K562 (cell line): ENCODE data around the gene MRPS18B. TPM values are rescaled to one million over a fixed set of nuclear protein-coding genes. Genes with fewer than 3 reads are reported as not detected.

Experiments
- BCL6 ChIP-seq: fragments of 250-450 bp; sonication (Bioruptor Pico); IDR thresholded peaks from 2 replicates; pipeline ENCODE4 v1.4.0; 2020
- BHLHE40 ChIP-seq: IDR thresholded peaks from 2 replicates; pipeline ENCODE4 v1.6.1; 2011; ENCODE audit warnings: low read length, improper control_type of control experiment
- CEBPB ChIP-seq: fragments of 450-650 bp; IDR thresholded peaks from 2 replicates; pipeline ENCODE4 v1.6.1; 2016; ENCODE audit warnings: missing genetic modification characterization, missing compliant biosample characterization
- CGGBP1 ChIP-seq: fragments of 250-450 bp; sonication (Bioruptor Pico); IDR thresholded peaks from 2 replicates; pipeline ENCODE4 v1.9.0; 2021; ENCODE audit warnings: mild to moderate bottlenecking
- CREM ChIP-seq: IDR thresholded peaks from 2 replicates; pipeline ENCODE4 v1.6.1; 2014; ENCODE audit warnings: antibody characterized with exemption, low read depth
- CXXC5 ChIP-seq: fragments of 250-450 bp; sonication (Bioruptor Pico); IDR thresholded peaks from 2 replicates; pipeline ENCODE4 v1.8.0; 2022; ENCODE audit warnings: inconsistent platforms, mild to moderate bottlenecking, moderate library complexity
- ELF2 ChIP-seq: fragments of 250-450 bp; sonication (Bioruptor Pico); IDR thresholded peaks from 2 replicates; pipeline ENCODE4 v1.5.0; 2021; ENCODE audit warnings: mild to moderate bottlenecking
- FOXJ2 ChIP-seq: fragments of 200-800 bp; sonication (Bioruptor generic); IDR thresholded peaks from 2 replicates; pipeline ENCODE4 v1.6.1; 2016; ENCODE audit warnings: missing genetic modification characterization, missing compliant biosample characterization
- GATAD2B ChIP-seq: fragments of 450-650 bp; IDR thresholded peaks from 2 replicates; pipeline ENCODE4 v1.6.1; 2017; ENCODE audit warnings: mild to moderate bottlenecking, borderline replicate concordance
- GTF2A2 ChIP-seq: IDR thresholded peaks from 2 replicates; pipeline ENCODE4 v1.6.1; 2016; ENCODE audit warnings: mild to moderate bottlenecking, missing genetic modification characterization, missing compliant biosample characterization
- MCM3 ChIP-seq: fragments of 450-650 bp; IDR thresholded peaks from 2 replicates; pipeline ENCODE4 v1.6.1; 2016
- MED1 ChIP-seq: sonication (generic); formaldehyde crosslinking; IDR thresholded peaks from 2 replicates; pipeline ENCODE4 v1.8.1; 2023; ENCODE audit warnings: missing genetic modification reagents, borderline replicate concordance
- MXD1 ChIP-seq: fragments of 250-450 bp; sonication (Bioruptor Pico); IDR thresholded peaks from 2 replicates; pipeline ENCODE4 v1.8.0; 2021; ENCODE audit warnings: borderline replicate concordance, mild to moderate bottlenecking, moderate library complexity; ENCODE audit not compliant: poor library complexity, severe bottlenecking
- SIX5 ChIP-seq, 2 experiments: IDR thresholded peaks; 2 replicates each; pipeline ENCODE4 v1.6.1; 2011; ENCODE audit warnings: low read length in 2 of 2, borderline replicate concordance in 1 of 2, low read depth in 1 of 2, mild to moderate bottlenecking in 1 of 2, moderate library complexity in 1 of 2; ENCODE audit not compliant: insufficient read depth in 1 of 2
- SP2 ChIP-seq: IDR thresholded peaks from 2 replicates; pipeline ENCODE4 v1.6.1; 2011; ENCODE audit warnings: mild to moderate bottlenecking, low read depth, low read length, moderate library complexity; ENCODE audit not compliant: poor library complexity, severe bottlenecking; ENCODE audit errors: extremely low read depth
- SRSF7 ChIP-seq: fragments of 200-400 bp; formaldehyde crosslinking; optimal IDR thresholded peaks from 2 replicates; pipeline ENCODE3; 2017; ENCODE audit warnings: mild to moderate bottlenecking, low read depth, low read length
- TAF15 ChIP-seq: fragments of 200-400 bp; formaldehyde crosslinking; IDR thresholded peaks from 2 replicates; pipeline ENCODE4 v1.6.1; 2017; ENCODE audit warnings: mild to moderate bottlenecking, low read depth, low read length, moderate library complexity
- ZFP30 ChIP-seq: fragments of 250-450 bp; sonication (Bioruptor Pico); IDR thresholded peaks from 2 replicates; pipeline ENCODE4 v1.8.0; 2022; ENCODE audit warnings: moderate library complexity, mild to moderate bottlenecking, inconsistent platforms, borderline replicate concordance
- ZFPM2 ChIP-seq: fragments of 250-450 bp; sonication (Bioruptor Pico); IDR thresholded peaks from 2 replicates; pipeline ENCODE4 v1.5.1; 2022; ENCODE audit warnings: mild to moderate bottlenecking
- ZNF444 ChIP-seq: fragments of 250-450 bp; sonication (Bioruptor Pico); IDR thresholded peaks from 2 replicates; pipeline ENCODE4 v1.4.0; 2020; ENCODE audit warnings: mild to moderate bottlenecking, moderate library complexity
- ZNF589 ChIP-seq: fragments of 200-800 bp; sonication (Bioruptor generic); IDR thresholded peaks from 2 replicates; pipeline ENCODE4 v1.6.1; 2016; ENCODE audit warnings: low read depth, missing genetic modification characterization, missing compliant biosample characterization
- polyA plus RNA-seq, 8 experiments: library from polyadenylated mRNA; depleted of rRNA in 4 of 8; stranded (reverse) in 5 of 8; unstranded in 3 of 8; fragments of >200 nt; fragmentation: Nextera tagmentation in 2 of 8; fragmentation: Illumina TruSeq in 1 of 8; extraction: Ambion mirVana in 2 of 8; extraction: Trizol in 1 of 8; gene quantifications; 2 replicates each; pipeline versions ENCODE4 v1.2.1 to v1.2.3, GENCODE V29; 2011 to 2014; ENCODE audit warnings: inconsistent platforms in 1 of 8, missing spikeins in 1 of 8
- total RNA-seq, 7 experiments: library from RNA; depleted of rRNA in 6 of 7; stranded (reverse); fragments of >200 nt in 6 of 7; fragmentation: Illumina TruSeq in 2 of 7; extraction: Trizol in 2 of 7; gene quantifications; 2 replicates each; pipeline versions ENCODE4 v1.2.1 to v1.2.3, GENCODE V29; 2011 to 2021; ENCODE audit warnings: low replicate concordance in 1 of 7
- TF ChIP-seq, protein P1 (sequence below), 3 experiments: fragments of 200-800 bp in 1 of 3; fragments of 250-450 bp in 1 of 3; fragments of 450-650 bp in 1 of 3; sonication (Bioruptor Pico) in 1 of 3; sonication (Bioruptor generic) in 1 of 3; formaldehyde crosslinking in 1 of 3; IDR thresholded peaks; 2 replicates each; pipeline versions ENCODE4 v1.6.1 to v1.8.0; 2016 to 2022; ENCODE audit warnings: mild to moderate bottlenecking in 2 of 3, missing genetic modification characterization in 2 of 3, missing compliant biosample characterization in 1 of 3, moderate library complexity in 1 of 3
- TF ChIP-seq, protein P2 (sequence below): conservative IDR thresholded peaks from 2 replicates; pipeline ENCODE4 v1.6.1; 2011; ENCODE audit warnings: low read depth, mild to moderate bottlenecking, low read length; ENCODE audit not compliant: control insufficient read depth

The MRPS18B gene
- total and polyA plus RNA-seq, 9 of the 15 experiments (the other 6 are each of a cell fraction or from before 2014, with no cell fraction given): 132 to 383 (median 178) TPM

DNA sequence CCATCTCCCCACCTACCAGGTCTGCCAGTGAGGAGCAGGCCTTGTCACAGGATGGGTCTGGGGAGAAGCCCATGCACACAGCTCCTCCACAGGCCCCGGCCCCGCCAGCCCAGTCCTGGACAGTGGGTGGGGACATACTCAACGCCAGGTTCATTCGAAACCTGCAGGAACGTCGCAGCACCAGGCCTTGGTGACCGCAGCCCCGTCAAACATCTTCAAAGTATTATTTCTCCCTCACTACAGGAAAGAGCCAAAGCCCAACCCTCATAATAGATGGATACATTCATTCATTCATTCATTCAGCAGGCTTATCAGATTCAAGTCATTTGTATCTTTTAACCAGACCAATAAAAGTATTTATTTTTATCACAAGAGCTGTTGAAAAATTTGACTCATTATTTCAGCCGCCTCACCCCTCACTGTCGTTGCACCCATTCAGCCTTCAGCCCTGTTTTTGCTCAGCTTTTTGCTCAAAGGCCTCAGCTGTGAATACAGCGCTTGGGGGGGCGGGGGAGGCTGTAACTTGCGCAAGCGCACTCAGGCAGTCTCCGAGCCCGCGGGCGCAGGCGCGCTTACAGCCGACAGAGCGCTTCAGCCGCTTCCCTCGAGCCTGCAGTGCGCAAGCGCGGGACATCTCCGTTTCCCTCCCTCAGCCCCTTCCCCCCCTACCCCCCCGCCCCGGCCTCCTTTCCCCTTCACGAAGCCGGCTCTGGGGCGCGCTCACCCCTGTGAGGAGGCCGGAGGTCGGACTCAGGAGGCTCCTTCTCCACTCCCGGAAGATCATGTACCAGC is 29.0 kb downstream of the MRPS18B start, which contains the start of gene C6orf136 (continued):
- TF ChIP-seq TAF15 (no peak), BCL6 (CRISPR knock-in tag) (no peak), MXD1 (peak; percentile 16), ZNF589 (CRISPR knock-in tag) (no peak), SP2 (no peak), SIX5 (IDR thresholded peaks at IDR 0.05; ENCODE audit: borderline replicate concordance in 1 of 2, insufficient read depth in 1 of 2, low read depth in 1 of 2, low read length in 2 of 2) (no peak), GATAD2B (no peak), ZFPM2 (no peak), GTF2A2 (tag) (no peak), CGGBP1 (CRISPR knock-in tag) (no peak), CXXC5 (0 out of 2 replicates have a peak, but pooled peaks have one; percentile 2), CEBPB (tag) (peak; percentile 85), FOXJ2 (tag) (no peak), ELF2 (CRISPR knock-in tag) (no peak), MED1 (CRISPR knock-in tag) (no peak), SRSF7 (no peak), MCM3 (no peak), BHLHE40 (no peak), CREM (0 out of 2 replicates have a peak, but pooled peaks have one; percentile 19), ZFP30 (CRISPR knock-in tag) (no peak), ZNF444 (CRISPR knock-in tag) (no peak)
- TF ChIP-seq, protein P1, sequence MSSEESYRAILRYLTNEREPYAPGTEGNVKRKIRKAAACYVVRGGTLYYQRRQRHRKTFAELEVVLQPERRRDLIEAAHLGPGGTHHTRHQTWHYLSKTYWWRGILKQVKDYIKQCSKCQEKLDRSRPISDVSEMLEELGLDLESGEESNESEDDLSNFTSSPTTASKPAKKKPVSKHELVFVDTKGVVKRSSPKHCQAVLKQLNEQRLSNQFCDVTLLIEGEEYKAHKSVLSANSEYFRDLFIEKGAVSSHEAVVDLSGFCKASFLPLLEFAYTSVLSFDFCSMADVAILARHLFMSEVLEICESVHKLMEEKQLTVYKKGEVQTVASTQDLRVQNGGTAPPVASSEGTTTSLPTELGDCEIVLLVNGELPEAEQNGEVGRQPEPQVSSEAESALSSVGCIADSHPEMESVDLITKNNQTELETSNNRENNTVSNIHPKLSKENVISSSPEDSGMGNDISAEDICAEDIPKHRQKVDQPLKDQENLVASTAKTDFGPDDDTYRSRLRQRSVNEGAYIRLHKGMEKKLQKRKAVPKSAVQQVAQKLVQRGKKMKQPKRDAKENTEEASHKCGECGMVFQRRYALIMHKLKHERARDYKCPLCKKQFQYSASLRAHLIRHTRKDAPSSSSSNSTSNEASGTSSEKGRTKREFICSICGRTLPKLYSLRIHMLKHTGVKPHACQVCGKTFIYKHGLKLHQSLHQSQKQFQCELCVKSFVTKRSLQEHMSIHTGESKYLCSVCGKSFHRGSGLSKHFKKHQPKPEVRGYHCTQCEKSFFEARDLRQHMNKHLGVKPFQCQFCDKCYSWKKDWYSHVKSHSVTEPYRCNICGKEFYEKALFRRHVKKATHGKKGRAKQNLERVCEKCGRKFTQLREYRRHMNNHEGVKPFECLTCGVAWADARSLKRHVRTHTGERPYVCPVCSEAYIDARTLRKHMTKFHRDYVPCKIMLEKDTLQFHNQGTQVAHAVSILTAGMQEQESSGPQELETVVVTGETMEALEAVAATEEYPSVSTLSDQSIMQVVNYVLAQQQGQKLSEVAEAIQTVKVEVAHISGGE (CRISPR knock-in tag; IDR thresholded peaks at IDR 0.05): 0 out of 6 replicates have a peak, but pooled peaks of 1 of the 3 experiments have one; percentile 17
- TF ChIP-seq, protein P2, sequence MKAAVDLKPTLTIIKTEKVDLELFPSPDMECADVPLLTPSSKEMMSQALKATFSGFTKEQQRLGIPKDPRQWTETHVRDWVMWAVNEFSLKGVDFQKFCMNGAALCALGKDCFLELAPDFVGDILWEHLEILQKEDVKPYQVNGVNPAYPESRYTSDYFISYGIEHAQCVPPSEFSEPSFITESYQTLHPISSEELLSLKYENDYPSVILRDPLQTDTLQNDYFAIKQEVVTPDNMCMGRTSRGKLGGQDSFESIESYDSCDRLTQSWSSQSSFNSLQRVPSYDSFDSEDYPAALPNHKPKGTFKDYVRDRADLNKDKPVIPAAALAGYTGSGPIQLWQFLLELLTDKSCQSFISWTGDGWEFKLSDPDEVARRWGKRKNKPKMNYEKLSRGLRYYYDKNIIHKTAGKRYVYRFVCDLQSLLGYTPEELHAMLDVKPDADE: no peak
